Measurements from ENCODE around the gene KLF2.

- no peak for TF ChIP-seq POLR2A (IDR thresholded peaks at IDR 0.05)
- TF ChIP-seq, protein P1, sequence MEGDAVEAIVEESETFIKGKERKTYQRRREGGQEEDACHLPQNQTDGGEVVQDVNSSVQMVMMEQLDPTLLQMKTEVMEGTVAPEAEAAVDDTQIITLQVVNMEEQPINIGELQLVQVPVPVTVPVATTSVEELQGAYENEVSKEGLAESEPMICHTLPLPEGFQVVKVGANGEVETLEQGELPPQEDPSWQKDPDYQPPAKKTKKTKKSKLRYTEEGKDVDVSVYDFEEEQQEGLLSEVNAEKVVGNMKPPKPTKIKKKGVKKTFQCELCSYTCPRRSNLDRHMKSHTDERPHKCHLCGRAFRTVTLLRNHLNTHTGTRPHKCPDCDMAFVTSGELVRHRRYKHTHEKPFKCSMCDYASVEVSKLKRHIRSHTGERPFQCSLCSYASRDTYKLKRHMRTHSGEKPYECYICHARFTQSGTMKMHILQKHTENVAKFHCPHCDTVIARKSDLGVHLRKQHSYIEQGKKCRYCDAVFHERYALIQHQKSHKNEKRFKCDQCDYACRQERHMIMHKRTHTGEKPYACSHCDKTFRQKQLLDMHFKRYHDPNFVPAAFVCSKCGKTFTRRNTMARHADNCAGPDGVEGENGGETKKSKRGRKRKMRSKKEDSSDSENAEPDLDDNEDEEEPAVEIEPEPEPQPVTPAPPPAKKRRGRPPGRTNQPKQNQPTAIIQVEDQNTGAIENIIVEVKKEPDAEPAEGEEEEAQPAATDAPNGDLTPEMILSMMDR (IDR thresholded peaks at IDR 0.05) = no peak
Measured at GRCh38 chr19:16360738-16361137, 36.1 kb downstream of the KLF2 start.

Measured in uterus (tissue), 2 donors.